ENCODE data around the gene CSNK2A3. TPM values are rescaled to one million over a fixed set of nuclear protein-coding genes. Genes with fewer than 3 reads are reported as not detected.

CSNK2A3 gene
- total and polyA plus RNA-seq, 2 of the 13 experiments (the other 11 are each of a cell fraction or from before 2014, with no cell fraction given): 1.7 to 3.5 TPM

GRCh38 chr11:11370255-11370961 lies 17.4 kb upstream of the CSNK2A3 start (continued):
- no peak for TF ChIP-seq PRDM15 (CRISPR knock-in tag; IDR thresholded peaks at IDR 0.05)
- TF ChIP-seq NR1H2 (CRISPR knock-in tag; IDR thresholded peaks at IDR 0.05; ENCODE audit: borderline replicate concordance, low read depth): no peak
- TF ChIP-seq ZNF225 (CRISPR knock-in tag; IDR thresholded peaks at IDR 0.05): no peak
- TF ChIP-seq, protein P1, sequence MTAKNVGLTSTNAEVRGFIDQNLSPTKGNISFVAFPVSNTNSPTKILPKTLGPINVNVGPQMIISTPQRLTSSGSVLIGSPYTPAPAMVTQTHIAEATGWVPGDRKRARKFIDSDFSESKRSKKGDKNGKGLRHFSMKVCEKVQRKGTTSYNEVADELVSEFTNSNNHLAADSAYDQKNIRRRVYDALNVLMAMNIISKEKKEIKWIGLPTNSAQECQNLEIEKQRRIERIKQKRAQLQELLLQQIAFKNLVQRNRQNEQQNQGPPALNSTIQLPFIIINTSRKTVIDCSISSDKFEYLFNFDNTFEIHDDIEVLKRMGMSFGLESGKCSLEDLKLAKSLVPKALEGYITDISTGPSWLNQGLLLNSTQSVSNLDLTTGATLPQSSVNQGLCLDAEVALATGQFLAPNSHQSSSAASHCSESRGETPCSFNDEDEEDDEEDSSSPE (CRISPR knock-in tag; IDR thresholded peaks at IDR 0.05): no peak
- TF ChIP-seq ZNF710 (CRISPR knock-in tag; IDR thresholded peaks at IDR 0.05; ENCODE audit: borderline replicate concordance): no peak
- TF ChIP-seq AGO2 (optimal IDR thresholded peaks at IDR 0.05; ENCODE audit: low read depth, low read length): no peak
- no peak for TF ChIP-seq ZNF614 (CRISPR knock-in tag; IDR thresholded peaks at IDR 0.05; ENCODE audit: borderline replicate concordance)
- TF ChIP-seq BCL3 (CRISPR knock-in tag; IDR thresholded peaks at IDR 0.05): no peak
- no peak for TF ChIP-seq ZSCAN20 (CRISPR knock-in tag; IDR thresholded peaks at IDR 0.05; ENCODE audit: borderline replicate concordance)
- no peak for TF ChIP-seq NKX3-1 (CRISPR knock-in tag; IDR thresholded peaks at IDR 0.05)
- TF ChIP-seq STAG1 (CRISPR knock-in tag; IDR thresholded peaks at IDR 0.05): no peak

Data from HepG2 (cell line).